Activated naive CD8-positive, alpha-beta T cell treated with anti-CD3 and anti-CD28 coated beads for 36 hours (primary cell): ENCODE measurements around the gene TNK1. TPM values are rescaled to one million over a fixed set of nuclear protein-coding genes. Genes with fewer than 3 reads are reported as not detected.

Experiments used
- DNase-seq: peaks from one replicate; pipeline ENCODE4 v3.0.0; 2021
- H3K27ac Mint-ChIP-seq: one replicate; pipeline ENCODE4 v1.8.0; 2022; ENCODE audit warnings: mild to moderate bottlenecking, moderate library complexity, mixed read lengths
- H3K27me3 Mint-ChIP-seq: one replicate; pipeline ENCODE4 v1.8.0; 2022; ENCODE audit warnings: mild to moderate bottlenecking, mixed read lengths
- H3K36me3 Mint-ChIP-seq: one replicate; pipeline ENCODE4 v1.8.0; 2021; ENCODE audit warnings: mild to moderate bottlenecking, mixed read lengths
- H3K4me1 Mint-ChIP-seq: one replicate; pipeline ENCODE4 v1.8.0; 2021; ENCODE audit warnings: mixed read lengths
- H3K4me3 Mint-ChIP-seq: one replicate; pipeline ENCODE4 v1.8.0; 2022; ENCODE audit warnings: mild to moderate bottlenecking, moderate library complexity, mixed read lengths
- H3K9me3 Mint-ChIP-seq: one replicate; pipeline ENCODE4 v1.8.0; 2022; ENCODE audit warnings: mixed read lengths
- total RNA-seq, 2 experiments: library from RNA; stranded (reverse); gene quantifications; one replicate each; pipeline ENCODE4 v1.2.3, GENCODE V29; 2021

The TNK1 gene
- total RNA-seq, 2 experiments from 2014 or later, result 4.3 to 5.0 TPM

- no peaks in the 10 kb centered on the region for H3K9me3 Mint-ChIP-seq
- peak within 1 kb of the TSS; percentile 94 for H3K4me3 Mint-ChIP-seq
- peaks cover 11% of the 10 kb centered on the region for H3K36me3 Mint-ChIP-seq
- peaks cover 24% of the 10 kb centered on the region for H3K4me1 Mint-ChIP-seq
- H3K27ac Mint-ChIP-seq, result peak within 1 kb of the TSS; percentile 92
- DNase-seq, result peak; percentile 92
- H3K27me3 Mint-ChIP-seq, result no peaks in the 10 kb centered on the region
These were observed 13.7 kb downstream of the TNK1 start, which contains the start of gene PLSCR3 for GRCh38 chr17:7394452-7395191. PLSCR3 (minus strand) TSS chr17:7394525; CDS start chr17:7394110, 415 bp downstream.

- no peak overlapping the region for H3K4me3 Mint-ChIP-seq
- peaks cover 8% of the 10 kb centered on the region for H3K36me3 Mint-ChIP-seq
- no peak overlapping the region for H3K27ac Mint-ChIP-seq
- no peaks in the 10 kb centered on the region for H3K27me3 Mint-ChIP-seq
- peaks cover 22% of the 10 kb centered on the region for H3K4me1 Mint-ChIP-seq
- no peak for DNase-seq
- no peaks in the 10 kb centered on the region for H3K9me3 Mint-ChIP-seq
These were observed 15.3 kb downstream of the TNK1 start for GRCh38 chr17:7396147-7396546.

GRCh38 chr17:7398612-7399011 lies 17.7 kb downstream of the TNK1 start:
- peaks cover 2% of the 10 kb centered on the region for H3K36me3 Mint-ChIP-seq
- no peak overlapping the region for H3K4me3 Mint-ChIP-seq
- H3K9me3 Mint-ChIP-seq, result no peaks in the 10 kb centered on the region
- no peak overlapping the region for H3K27ac Mint-ChIP-seq
- peaks cover 14% of the 10 kb centered on the region for H3K4me1 Mint-ChIP-seq
- no peaks in the 10 kb centered on the region for H3K27me3 Mint-ChIP-seq
- no peak for DNase-seq

- Mint-ChIP-seq H3K27me3 (no peaks in the 10 kb centered on the region), H3K4me1 (peaks cover 16% of the 10 kb centered on the region), H3K4me3 (peak overlapping the region; percentile 95), H3K36me3 (peaks cover 2% of the 10 kb centered on the region), H3K9me3 (no peaks in the 10 kb centered on the region), H3K27ac (peak overlapping the region; percentile 82)
- DNase-seq, result peak; percentile 21
These were observed 22.3 kb downstream of the TNK1 start for GRCh38 chr17:7403043-7403726.

- Mint-ChIP-seq H3K4me1 (peaks cover 16% of the 10 kb centered on the region), H3K4me3 (peak overlapping the region; percentile 95), H3K27me3 (no peaks in the 10 kb centered on the region), H3K27ac (peak overlapping the region; percentile 82), H3K9me3 (no peaks in the 10 kb centered on the region), H3K36me3 (peaks cover 2% of the 10 kb centered on the region)
- DNase-seq, result no peak
These were observed 22.8 kb downstream of the TNK1 start for GRCh38 chr17:7403727-7403976.

DNA sequence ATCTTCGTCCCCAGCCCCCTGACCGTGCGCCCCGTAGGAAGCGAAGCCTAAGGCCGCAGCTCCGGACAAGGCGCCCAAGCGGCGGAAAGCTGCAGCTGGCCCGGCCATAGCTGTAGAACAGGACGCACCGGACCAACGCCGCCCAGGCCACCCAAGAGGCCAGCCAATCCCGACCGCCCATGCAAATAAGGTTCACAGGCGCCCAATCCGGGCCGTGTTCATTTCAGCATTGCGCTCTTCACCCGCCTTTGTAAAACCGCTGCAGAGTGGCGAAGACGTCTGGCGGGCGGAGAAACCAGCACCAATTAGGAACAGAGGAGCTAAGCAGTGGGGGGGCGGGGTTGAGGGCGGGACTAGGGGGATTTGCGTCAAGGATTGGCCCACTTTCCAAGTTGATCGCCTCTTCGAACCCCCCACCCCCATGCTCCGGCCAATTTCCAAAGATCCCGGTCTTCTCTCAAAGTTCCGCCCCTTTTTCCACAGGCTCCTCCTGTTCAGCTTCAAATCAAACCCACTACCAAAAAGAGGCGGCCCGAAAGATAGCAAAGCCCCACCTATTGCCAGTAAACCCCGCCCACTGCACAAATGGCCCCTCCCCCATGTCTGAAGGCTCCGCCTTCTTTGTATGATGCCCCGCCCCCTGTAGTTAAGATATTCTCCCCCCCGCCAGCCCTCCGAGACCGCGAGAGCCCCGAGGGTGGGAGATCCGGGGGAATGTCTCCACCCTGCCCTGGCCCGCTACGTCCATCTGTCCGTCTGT lies 23.3 kb downstream of the TNK1 start, which contains the start of gene TMEM256:
TSS of gene TMEM256 (minus strand) at position 121 of the 760 bp plus-strand sequence. CDS start at position 108, 13 bp downstream.
- H3K27ac Mint-ChIP-seq, result peak within 1 kb of the TSS; percentile 95
- H3K9me3 Mint-ChIP-seq, result no peaks in the 10 kb centered on the region
- peak within 1 kb of the TSS; percentile 95 for H3K4me3 Mint-ChIP-seq
- H3K4me1 Mint-ChIP-seq, result peaks cover 16% of the 10 kb centered on the region
- H3K36me3 Mint-ChIP-seq, result peaks cover 2% of the 10 kb centered on the region
- peak; percentile 95 for DNase-seq
- no peaks in the 10 kb centered on the region for H3K27me3 Mint-ChIP-seq

- Mint-ChIP-seq H3K4me1 (peaks cover 16% of the 10 kb centered on the region), H3K27ac (peak overlapping the region; percentile 95), H3K27me3 (no peaks in the 10 kb centered on the region), H3K4me3 (peak overlapping the region; percentile 95), H3K36me3 (peaks cover 2% of the 10 kb centered on the region), H3K9me3 (no peaks in the 10 kb centered on the region)
- peak; percentile 72 for DNase-seq
These were observed 24.0 kb downstream of the TNK1 start for GRCh38 chr17:7404737-7405349.

DNA sequence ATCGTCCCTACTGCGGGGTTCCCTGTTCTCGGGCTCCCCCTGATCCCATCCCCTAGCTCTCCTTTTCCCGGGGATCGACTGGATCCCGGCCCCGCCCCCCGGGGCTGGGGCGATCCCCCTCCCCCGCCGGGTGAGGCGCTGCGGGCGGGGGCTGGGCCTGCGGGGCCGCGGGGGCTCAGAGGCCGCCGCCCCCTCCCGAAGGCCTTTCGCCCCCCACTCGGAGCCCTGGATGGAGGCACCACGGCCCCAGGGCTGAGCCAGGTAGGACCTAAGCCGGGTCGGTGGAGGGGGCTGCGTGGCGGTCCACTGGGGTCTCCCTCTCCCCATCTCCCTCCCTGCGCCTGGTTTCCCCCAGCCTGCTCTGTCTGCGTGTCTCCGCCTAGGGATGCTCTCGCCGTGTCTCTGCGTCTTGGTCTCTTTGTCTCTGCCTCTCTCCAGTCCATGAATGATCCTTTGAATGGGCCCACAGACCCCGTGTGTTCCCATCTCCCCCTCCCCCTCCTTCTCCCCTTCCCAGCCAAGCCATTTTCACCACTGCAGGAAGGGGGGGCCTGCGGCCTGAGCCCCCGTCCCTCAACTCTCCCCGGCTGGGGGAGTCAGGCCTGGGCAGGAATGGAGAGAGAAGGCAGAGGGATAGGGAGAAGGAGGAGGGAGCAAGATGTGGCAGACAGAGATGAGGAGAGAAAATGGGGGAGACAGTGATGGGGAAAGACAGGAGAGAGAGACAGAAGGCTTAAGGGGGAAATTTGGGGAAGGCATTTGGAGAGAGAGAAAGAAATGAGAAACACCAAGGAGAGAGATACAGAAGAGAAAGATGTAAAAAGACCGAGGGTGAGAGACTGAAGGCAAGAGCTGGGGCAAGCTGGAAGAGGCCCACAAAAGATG lies 24.7 kb downstream of the TNK1 start:
- Mint-ChIP-seq H3K4me1 (peaks cover 16% of the 10 kb centered on the region), H3K27ac (no peak overlapping the region), H3K36me3 (peaks cover 2% of the 10 kb centered on the region), H3K9me3 (no peaks in the 10 kb centered on the region), H3K27me3 (no peaks in the 10 kb centered on the region), H3K4me3 (peak overlapping the region; percentile 81)
- no peak for DNase-seq

DNA sequence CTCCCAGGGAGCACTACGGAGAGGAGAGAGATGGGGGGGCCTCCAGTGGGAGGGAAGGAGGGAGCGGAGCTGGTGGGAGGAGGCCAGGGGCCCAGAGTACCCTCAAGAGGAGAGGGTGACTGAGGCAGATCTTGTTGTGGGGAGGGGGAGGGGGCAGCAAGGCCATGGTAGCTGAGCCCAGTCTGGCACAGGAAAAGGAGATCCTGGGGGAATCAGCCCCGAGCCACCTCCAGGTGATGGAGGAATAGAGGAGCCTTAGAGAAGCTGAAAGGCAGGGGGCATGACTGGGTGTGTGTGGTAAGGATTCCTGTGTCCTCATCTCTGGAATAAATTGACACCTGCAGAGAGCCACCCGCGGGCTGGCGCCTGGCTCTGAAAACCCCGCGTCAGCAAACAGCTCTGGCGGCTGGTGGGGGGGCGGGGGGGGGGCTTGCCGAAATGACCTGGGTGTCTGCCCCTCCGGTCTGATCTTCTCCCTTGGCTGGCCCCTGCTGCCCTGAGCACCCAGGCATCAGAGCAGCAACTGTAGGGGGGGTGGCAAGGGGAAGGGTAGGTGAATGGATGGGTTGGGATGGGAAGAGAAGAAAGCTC lies 25.4 kb downstream of the TNK1 start:
- Mint-ChIP-seq H3K4me3 (peak overlapping the region; percentile 44), H3K27me3 (no peaks in the 10 kb centered on the region), H3K9me3 (no peaks in the 10 kb centered on the region), H3K36me3 (peaks cover 2% of the 10 kb centered on the region), H3K27ac (no peak overlapping the region), H3K4me1 (peaks cover 16% of the 10 kb centered on the region)
- DNase-seq, result no peak

DNA sequence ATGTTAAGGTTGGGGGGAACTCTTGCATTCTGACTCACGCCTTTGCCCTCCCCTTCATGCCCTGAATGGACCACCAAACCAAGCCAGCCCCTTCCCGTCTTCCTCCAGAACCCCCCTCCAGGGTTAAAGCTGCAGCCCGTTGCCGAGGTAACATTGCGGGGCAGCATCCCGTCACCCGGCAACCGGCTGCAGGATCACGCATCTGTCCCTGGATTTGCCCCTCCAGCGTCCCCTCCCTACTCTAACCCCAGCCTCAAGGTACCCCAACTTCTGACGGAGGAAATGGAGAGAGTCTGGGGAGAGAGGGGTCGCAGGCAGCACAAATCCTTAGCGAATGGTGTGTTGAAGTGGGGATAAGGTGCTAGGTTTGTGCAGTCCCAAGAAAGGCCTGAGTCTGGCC lies 26.2 kb downstream of the TNK1 start:
- H3K27ac Mint-ChIP-seq, result no peak overlapping the region
- no peaks in the 10 kb centered on the region for H3K36me3 Mint-ChIP-seq
- no peak overlapping the region for H3K4me3 Mint-ChIP-seq
- H3K27me3 Mint-ChIP-seq, result no peaks in the 10 kb centered on the region
- H3K9me3 Mint-ChIP-seq, result no peaks in the 10 kb centered on the region
- peaks cover 16% of the 10 kb centered on the region for H3K4me1 Mint-ChIP-seq
- no peak for DNase-seq

DNA sequence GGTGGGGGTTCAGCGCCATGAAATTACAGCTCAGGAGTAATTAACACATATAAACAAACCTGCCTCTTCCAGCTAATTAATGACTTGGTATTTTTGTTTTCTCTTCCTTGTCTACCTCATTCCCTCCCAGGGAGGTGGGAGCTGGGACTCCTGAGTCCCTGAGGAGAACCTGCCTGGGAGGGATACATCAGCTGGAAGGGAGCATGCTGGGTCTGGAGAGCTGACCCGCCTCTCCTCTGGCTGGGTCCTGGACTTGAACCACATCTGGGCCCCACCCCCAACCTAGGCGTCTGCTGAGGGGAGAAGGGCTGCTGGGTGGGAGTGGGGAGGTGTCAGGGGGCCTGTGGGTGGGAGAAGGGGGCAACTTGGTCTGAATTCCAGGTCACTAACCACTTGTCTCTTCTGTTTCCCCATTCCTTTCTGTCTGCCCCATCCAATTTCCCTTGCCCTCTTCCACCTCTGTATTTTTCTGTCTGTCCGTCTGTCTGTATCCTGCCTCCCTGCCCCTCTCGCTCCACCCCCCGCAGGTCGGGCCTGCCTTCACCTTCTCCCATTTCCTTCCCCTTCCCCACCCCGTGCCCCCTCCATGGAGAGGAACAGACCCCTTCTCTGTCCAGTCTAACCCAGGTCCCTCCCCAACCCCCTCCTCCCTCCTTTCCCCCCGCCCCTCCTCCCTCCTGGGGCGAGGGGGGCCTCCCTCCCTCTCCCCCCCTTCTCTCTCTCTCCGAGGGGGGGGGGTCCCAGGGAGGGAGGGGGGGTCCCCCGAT lies 26.8 kb downstream of the TNK1 start, which contains the start of gene NLGN2:
TSS of gene NLGN2 (plus strand) at position 361 of the 767 bp plus-strand sequence. CDS start 411 bp downstream, outside the sequence.
- Mint-ChIP-seq H3K36me3 (no peaks in the 10 kb centered on the region), H3K9me3 (no peaks in the 10 kb centered on the region), H3K27me3 (no peaks in the 10 kb centered on the region), H3K4me3 (peak within 1 kb of the TSS; percentile 58), H3K27ac (peak within 1 kb of the TSS; percentile 46), H3K4me1 (peaks cover 16% of the 10 kb centered on the region)
- no peak for DNase-seq

DNA sequence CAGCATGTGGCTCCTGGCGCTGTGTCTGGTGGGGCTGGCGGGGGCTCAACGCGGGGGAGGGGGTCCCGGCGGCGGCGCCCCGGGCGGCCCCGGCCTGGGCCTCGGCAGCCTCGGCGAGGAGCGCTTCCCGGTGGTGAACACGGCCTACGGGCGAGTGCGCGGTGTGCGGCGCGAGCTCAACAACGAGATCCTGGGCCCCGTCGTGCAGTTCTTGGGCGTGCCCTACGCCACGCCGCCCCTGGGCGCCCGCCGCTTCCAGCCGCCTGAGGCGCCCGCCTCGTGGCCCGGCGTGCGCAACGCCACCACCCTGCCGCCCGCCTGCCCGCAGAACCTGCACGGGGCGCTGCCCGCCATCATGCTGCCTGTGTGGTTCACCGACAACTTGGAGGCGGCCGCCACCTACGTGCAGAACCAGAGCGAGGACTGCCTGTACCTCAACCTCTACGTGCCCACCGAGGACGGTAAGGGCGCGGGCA lies 27.4 kb downstream of the TNK1 start:
- H3K27ac Mint-ChIP-seq, result peak overlapping the region; percentile 16
- DNase-seq, result peak; percentile 56
- no peaks in the 10 kb centered on the region for H3K9me3 Mint-ChIP-seq
- H3K4me3 Mint-ChIP-seq, result no peak overlapping the region
- no peaks in the 10 kb centered on the region for H3K36me3 Mint-ChIP-seq
- H3K27me3 Mint-ChIP-seq, result no peaks in the 10 kb centered on the region
- peaks cover 10% of the 10 kb centered on the region for H3K4me1 Mint-ChIP-seq

DNA sequence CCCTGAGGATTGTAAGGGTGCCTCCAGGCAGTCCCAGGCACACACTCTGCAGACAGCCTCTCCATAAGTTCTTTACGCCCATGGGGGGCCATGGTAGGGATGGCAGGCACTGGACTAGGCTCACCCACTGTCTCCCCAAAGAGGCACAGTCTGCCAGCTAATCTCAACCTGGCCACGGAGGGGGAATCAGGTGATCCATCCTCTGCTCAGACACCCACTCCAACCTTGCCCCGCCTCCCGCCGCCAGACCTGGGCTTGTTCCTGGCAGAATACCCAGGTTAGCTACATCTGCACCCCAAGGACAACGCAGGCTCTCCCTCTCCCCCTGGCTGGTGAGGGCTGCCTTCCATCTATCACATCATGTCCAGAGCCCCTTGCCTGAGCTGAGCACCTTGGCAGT lies 28.0 kb downstream of the TNK1 start:
- Mint-ChIP-seq H3K9me3 (no peaks in the 10 kb centered on the region), H3K27ac (no peak overlapping the region), H3K4me1 (peaks cover 10% of the 10 kb centered on the region), H3K4me3 (peak overlapping the region; percentile 15), H3K27me3 (no peaks in the 10 kb centered on the region), H3K36me3 (no peaks in the 10 kb centered on the region)
- DNase-seq, result no peak
